H1 (cell line): ENCODE results near the gene GEN1. TPM values are rescaled to one million over a fixed set of nuclear protein-coding genes. Genes with fewer than 3 reads are reported as not detected.
"Not testable (repeated sequence)": the region's sequence is repeated elsewhere in the genome, so short reads cannot be mapped to it uniquely, and the experiment has no call there.

Source experiments
- CTCF ChIA-PET: fragments of 300-600 bp; sonication (Branson Sonifier 250); formaldehyde crosslinking; loops from one replicate; lab custom pipeline; 2021; ENCODE audit not compliant: partially characterized antibody; lab: Charles Lee
- POLR2A ChIA-PET: fragments of 300-600 bp; sonication (Branson Sonifier 250); formaldehyde crosslinking; loops from one replicate; lab custom pipeline; 2021; ENCODE audit warnings: inconsistent platforms; ENCODE audit not compliant: partially characterized antibody; lab: Charles Lee
- DNase-seq, 2 experiments: peaks; one replicate each; pipeline versions ENCODE4 v3.0.0 to v3.0.0-alpha.2; 2010 to 2022; ENCODE audit warnings: low spot score in 2 of 2, low read depth in 1 of 2, mixed read lengths in 1 of 2
- FAIRE-seq: peaks from 2 replicates; lab custom pipeline; 2011; peaks lifted over from hg19 to GRCh38; lab: Jason Lieb, UNC
- H2AFZ ChIP-seq: 2 replicates; pipeline ENCODE4 v1.8.1; 2012; ENCODE audit warnings: low read length, inconsistent platforms
- H2AK5ac ChIP-seq: 2 replicates; pipeline ENCODE4 v1.6.1; 2013; ENCODE audit warnings: low read depth, low read length
- H2BK120ac ChIP-seq: replicated peaks from 2 replicates; pipeline ENCODE3; 2013; ENCODE audit warnings: low read depth, low read length, inconsistent platforms
- H2BK12ac ChIP-seq: 2 replicates; pipeline ENCODE4 v1.6.1; 2013; ENCODE audit warnings: low read depth, low read length
- H2BK15ac ChIP-seq: 2 replicates; pipeline ENCODE4 v1.6.1; 2013; ENCODE audit warnings: low read length
- H2BK20ac ChIP-seq: 2 replicates; pipeline ENCODE4 v1.6.1; 2013; ENCODE audit warnings: low read length
- H2BK5ac ChIP-seq: 2 replicates; pipeline ENCODE4 v1.6.1; 2013; ENCODE audit warnings: low read depth, low read length
- H3K14ac ChIP-seq: 2 replicates; pipeline ENCODE4 v1.6.1; 2013; ENCODE audit warnings: inconsistent platforms; ENCODE audit not compliant: insufficient read length
- H3K18ac ChIP-seq: 2 replicates; pipeline ENCODE4 v1.6.1; 2013; ENCODE audit warnings: low read length; ENCODE audit errors: extremely low read depth
- H3K23ac ChIP-seq: 2 replicates; pipeline ENCODE4 v1.6.1; 2013; ENCODE audit warnings: inconsistent platforms; ENCODE audit not compliant: insufficient read length
- H3K23me2 ChIP-seq: 2 replicates; pipeline ENCODE4 v1.6.1; 2013; ENCODE audit warnings: low read depth, low read length
- H3K27ac ChIP-seq: 2 replicates; pipeline ENCODE4 v1.6.1; 2011; ENCODE audit warnings: low read depth, low read length, inconsistent platforms
- H3K27me3 ChIP-seq, 4 experiments: replicated peaks in 1 of 4; 1 replicate in 1 of 4; 2 replicates in 3 of 4; pipeline versions ENCODE4 v1.6.1 to v1.8.1; 2011 to 2013; ENCODE audit warnings: low read length in 3 of 4, mild to moderate bottlenecking in 3 of 4, inconsistent platforms in 2 of 4, mixed read lengths in 2 of 4, moderate library complexity in 1 of 4; ENCODE audit not compliant: control insufficient read depth in 3 of 4, insufficient read depth in 3 of 4; ENCODE audit errors: extremely low read depth in 1 of 4
- H3K36me3 ChIP-seq, 4 experiments: 2 replicates each; pipeline versions ENCODE4 v1.6.1 to v1.8.1; 2011 to 2013; ENCODE audit warnings: mild to moderate bottlenecking in 4 of 4, low read length in 3 of 4, moderate library complexity in 2 of 4, control low read depth in 1 of 4, inconsistent platforms in 1 of 4; ENCODE audit not compliant: insufficient read depth in 4 of 4, control insufficient read depth in 2 of 4
- H3K4ac ChIP-seq: replicated peaks from 2 replicates; pipeline ENCODE3; 2013; ENCODE audit warnings: low read length, low read depth, mixed read lengths, inconsistent platforms; ENCODE audit not compliant: insufficient read length
- H3K4me1 ChIP-seq, 4 experiments: replicated peaks in 1 of 4; 1 replicate in 1 of 4; 2 replicates in 3 of 4; pipeline versions ENCODE4 v1.6.1 to v1.8.1; 2011 to 2013; ENCODE audit warnings: low read length in 3 of 4, inconsistent platforms in 2 of 4, mixed read lengths in 1 of 4; ENCODE audit not compliant: insufficient read depth in 4 of 4, control insufficient read depth in 3 of 4
- H3K4me2 ChIP-seq, 2 experiments: 2 replicates each; pipeline versions ENCODE4 v1.6.1 to v1.8.1; 2011 to 2013; ENCODE audit warnings: low read depth in 2 of 2, low read length in 2 of 2, control low read depth in 1 of 2, inconsistent platforms in 1 of 2, mild to moderate bottlenecking in 1 of 2; ENCODE audit not compliant: insufficient read depth in 1 of 2
- H3K4me3 ChIP-seq, 4 experiments: fragments of 200-600, 300-600 bp in 1 of 4; sonication (generic), shearing (Covaris generic), sonication (Bioruptor Twin) in 1 of 4; 2 replicates each; pipeline versions ENCODE4 v1.5.1 to v1.8.1; 2011 to 2016; ENCODE audit warnings: low read length in 4 of 4, low read depth in 3 of 4, control low read depth in 2 of 4, inconsistent platforms in 2 of 4, mild to moderate bottlenecking in 2 of 4, mixed read lengths in 1 of 4, moderate library complexity in 1 of 4; ENCODE audit not compliant: insufficient read depth in 2 of 4; ENCODE audit errors: extremely low read depth in 1 of 4
- H3K56ac ChIP-seq: replicated peaks from 2 replicates; pipeline ENCODE3; 2013; ENCODE audit warnings: low read depth, mild to moderate bottlenecking, mixed read lengths, low read length, inconsistent platforms; ENCODE audit not compliant: insufficient read length
- H3K79me1 ChIP-seq: 2 replicates; pipeline ENCODE4 v1.6.1; 2013; ENCODE audit warnings: low read depth, low read length, control low read depth
- H3K79me2 ChIP-seq, 2 experiments: 2 replicates each; pipeline versions ENCODE4 v1.6.1 to v1.8.1; 2012 to 2013; ENCODE audit warnings: low read length in 2 of 2, mild to moderate bottlenecking in 2 of 2, inconsistent platforms in 1 of 2; ENCODE audit not compliant: insufficient read depth in 2 of 2, control insufficient read depth in 1 of 2
- H3K9ac ChIP-seq, 4 experiments: replicated peaks in 1 of 4; 1 replicate in 1 of 4; 2 replicates in 3 of 4; pipeline versions ENCODE4 v1.6.1 to v1.8.1; 2011 to 2013; ENCODE audit warnings: low read depth in 3 of 4, low read length in 3 of 4, control low read depth in 2 of 4, mild to moderate bottlenecking in 2 of 4, moderate library complexity in 2 of 4, inconsistent platforms in 1 of 4; ENCODE audit errors: extremely low read depth in 1 of 4
- H3K9me3 ChIP-seq, 2 experiments: 2 replicates each; pipeline versions ENCODE4 v1.6.1 to v1.8.1; 2012 to 2013; ENCODE audit warnings: mild to moderate bottlenecking in 2 of 2, moderate library complexity in 2 of 2, control low read depth in 1 of 2, inconsistent platforms in 1 of 2, low read depth in 1 of 2, low read length in 1 of 2, mixed read lengths in 1 of 2; ENCODE audit not compliant: insufficient read depth in 2 of 2
- H4K20me1 ChIP-seq, 2 experiments: replicated peaks in 1 of 2; 2 replicates each; pipeline versions ENCODE3 to v1.8.1; 2011 to 2013; ENCODE audit warnings: inconsistent platforms in 2 of 2, low read length in 2 of 2, mild to moderate bottlenecking in 1 of 2; ENCODE audit not compliant: insufficient read depth in 2 of 2, control insufficient read depth in 1 of 2
- H4K5ac ChIP-seq: 2 replicates; pipeline ENCODE4 v1.6.1; 2013; ENCODE audit warnings: low read length, low read depth, mixed read lengths, inconsistent platforms; ENCODE audit not compliant: insufficient read length
- H4K8ac ChIP-seq: 2 replicates; pipeline ENCODE4 v1.8.0; 2013; ENCODE audit warnings: mild to moderate bottlenecking, moderate library complexity, low read length, inconsistent platforms; ENCODE audit not compliant: insufficient read depth; ENCODE audit errors: extremely low read depth
- H4K91ac ChIP-seq: replicated peaks from 2 replicates; pipeline ENCODE3; 2013; ENCODE audit warnings: low read length, mixed read lengths, inconsistent platforms; ENCODE audit not compliant: insufficient read length
- ASH2L ChIP-seq: fragments of 200-600, 300-600 bp; sonication (generic); IDR thresholded peaks from one replicate; pipeline ENCODE4 v1.7.1; 2017; ENCODE audit warnings: low read length
- CBX5 ChIP-seq: fragments of 300-800, 300-1000 bp; sonication (generic); IDR thresholded peaks from 2 replicates; pipeline ENCODE4 v1.7.1; 2016; ENCODE audit warnings: antibody characterized with exemption, low read length, low read depth
- CTBP2 ChIP-seq: IDR thresholded peaks from 2 replicates; pipeline ENCODE4 v1.7.0; 2011; ENCODE audit warnings: borderline replicate concordance, mild to moderate bottlenecking, moderate library complexity, mixed read lengths, low read length; ENCODE audit not compliant: insufficient read depth, insufficient read length
- POU5F1 ChIP-seq: IDR thresholded peaks from 2 replicates; pipeline ENCODE4 v1.6.1; 2011; ENCODE audit warnings: low read depth, mild to moderate bottlenecking, low read length, moderate library complexity
- SAP30 ChIP-seq: fragments of 300-600 bp; sonication (generic); IDR thresholded peaks from 2 replicates; pipeline ENCODE4 v1.7.1; 2012; ENCODE audit warnings: low read length, moderate library complexity, mild to moderate bottlenecking, inconsistent platforms; ENCODE audit not compliant: insufficient read depth, insufficient replicate concordance
- SP4 ChIP-seq: IDR thresholded peaks from 2 replicates; pipeline ENCODE4 v1.6.1; 2012; ENCODE audit warnings: low read length, inconsistent platforms
- WGBS, 2 experiments: shearing (Covaris generic) in 1 of 2; methylation state at CpG; one replicate each; pipeline versions ENCODE4 v1.1.6 to v1.1.7; 2013 to 2015; ENCODE audit warnings: low lambda C conversion rate in 2 of 2, mixed read lengths in 2 of 2, inconsistent platforms in 1 of 2, low coverage in 1 of 2, missing lambda C conversion rate in 1 of 2; ENCODE audit not compliant: insufficient replicate concordance in 2 of 2, insufficient coverage in 1 of 2, insufficient read length in 1 of 2; ENCODE audit errors: extremely low coverage in 1 of 2, missing lambda C conversion rate in 1 of 2; 5-methylcytosine and 5-hydroxymethylcytosine counted together
- polyA plus RNA-seq, 7 experiments: library from polyadenylated mRNA; depleted of rRNA in 3 of 7; stranded (reverse) in 5 of 7; unstranded in 2 of 7; fragments of >200 nt in 5 of 7; fragments of 200-250 nt in 2 of 7; gene quantifications; 1 replicate in 5 of 7; 2 replicates in 1 of 7; 4 replicates in 1 of 7; pipeline versions ENCODE4 v1.2.1 to v1.2.3, GENCODE V29; 2011 to 2013; ENCODE audit warnings: missing spikeins in 2 of 7, mixed read lengths in 2 of 7
- total RNA-seq: library from RNA; stranded (reverse); fragmentation: NEBNext Ultra II Directional; extraction: Animal tissue kit (Norgen Biotek cat#: 25700); gene quantifications from 2 replicates; pipeline ENCODE4 v1.2.1, GENCODE V29; 2021
- TF ChIP-seq, protein P1 (sequence below): IDR thresholded peaks from 2 replicates; pipeline ENCODE4 v1.6.1; 2011; ENCODE audit warnings: low read depth, mild to moderate bottlenecking, low read length; ENCODE audit not compliant: insufficient read depth

Gene GEN1
- total and polyA plus RNA-seq, 2 of the 8 experiments (the other 6 are each of a cell fraction or from before 2014, with no cell fraction given), result 6.9 to 19.2 TPM

DNA sequence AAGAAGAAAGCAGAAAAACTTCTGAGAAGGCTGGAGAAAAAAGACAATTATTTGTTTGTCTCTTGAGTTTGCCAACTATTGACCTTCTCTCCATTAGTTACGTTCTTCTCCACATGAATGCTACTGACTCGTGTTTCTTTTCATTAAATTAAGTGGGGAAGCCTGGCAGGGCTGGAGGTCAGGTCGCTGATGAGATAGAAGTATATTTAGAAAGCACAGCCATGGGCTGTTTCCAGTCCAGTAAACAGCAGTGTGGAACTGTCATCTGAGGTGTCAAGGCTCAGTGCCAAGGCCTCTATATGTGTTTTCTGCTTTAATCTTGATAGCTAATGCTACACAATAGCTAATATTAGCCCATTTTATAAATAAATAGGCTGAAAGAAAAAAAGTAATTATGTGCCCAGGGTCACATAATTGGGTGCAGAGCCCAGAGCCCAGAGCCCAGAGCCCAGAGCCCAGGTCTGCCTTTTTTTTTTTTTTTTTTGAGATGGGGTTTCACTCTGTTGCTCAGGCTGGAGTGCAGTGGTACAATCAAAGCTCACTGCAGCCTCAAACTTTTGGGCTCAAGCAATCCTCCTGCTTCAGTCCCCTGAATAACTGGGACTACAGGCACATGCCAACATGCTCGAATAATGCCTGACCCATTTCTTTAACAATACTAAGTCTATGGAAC lies 68.6 kb downstream of the GEN1 start (continued):
- no peak for TF ChIP-seq SAP30
- TF ChIP-seq ASH2L, result no peak
- no peak for TF ChIP-seq POU5F1
- TF ChIP-seq CBX5, result no peak
- TF ChIP-seq SP4, result no peak
- no peak for TF ChIP-seq CTBP2
- TF ChIP-seq, protein P1, sequence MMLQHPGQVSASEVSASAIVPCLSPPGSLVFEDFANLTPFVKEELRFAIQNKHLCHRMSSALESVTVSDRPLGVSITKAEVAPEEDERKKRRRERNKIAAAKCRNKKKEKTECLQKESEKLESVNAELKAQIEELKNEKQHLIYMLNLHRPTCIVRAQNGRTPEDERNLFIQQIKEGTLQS, result no peak
- TF ChIP-seq, all 59 proteins: peak for 0

- H3K14ac ChIP-seq, H3K4me3 ChIP-seq, H3K36me3 ChIP-seq, H2BK15ac ChIP-seq, H3K79me2 ChIP-seq, H3K4me1 ChIP-seq, H2BK120ac ChIP-seq, H4K91ac ChIP-seq, H2BK20ac ChIP-seq, H3K23me2 ChIP-seq, H2AFZ ChIP-seq, H3K79me1 ChIP-seq, FAIRE-seq, H4K5ac ChIP-seq, H3K56ac ChIP-seq, H3K4ac ChIP-seq, H3K4me2 ChIP-seq, H2AK5ac ChIP-seq, H3K27me3 ChIP-seq, H3K27ac ChIP-seq, H4K20me1 ChIP-seq, H4K8ac ChIP-seq, H3K9me3 ChIP-seq, H3K23ac ChIP-seq, H3K18ac ChIP-seq, POLR2A ChIA-PET, H2BK5ac ChIP-seq, H2BK12ac ChIP-seq, H3K9ac ChIP-seq: not testable (repeated sequence)
- 83% methylated on average over 2 of the region's 4 CpGs; no CpG with 5 or more reads in 1 of the 2 experiments for WGBS, 2 experiments
- DNase-seq, result peak in 1 of 2 experiments; percentile 20
- CTCF ChIA-PET, result interaction anchor here (1.2 to 1.8 kb wide), 3 partner anchors 9 to 69 kb away, joined by 3 to 6 read pairs (median 6); no protein-coding TSS in a partner anchor
Observed at GRCh38 chr2:17823646-17824045, 69.7 kb downstream of the GEN1 start.
